GM19328 (cell line): ENCODE measurements around the gene U2AF2.
"Not testable (repeated sequence)": the region's sequence is repeated elsewhere in the genome, so short reads cannot be mapped to it uniquely, and the experiment has no call there.

Experiments used
- ATAC-seq: cut with Tn5 transposase; IDR thresholded peaks from one replicate; pipeline ENCODE4 v1.9.1; 2021; ENCODE audit warnings: mild to moderate bottlenecking, moderate library complexity; ENCODE audit not compliant: unreplicated experiment

Gene U2AF2

GRCh38 chr19:55700813-55701212, 46.0 kb downstream of the U2AF2 start:
- no peak for ATAC-seq

GRCh38 chr19:55702131-55702627, 47.3 kb downstream of the U2AF2 start:
- no peak for ATAC-seq

GRCh38 chr19:55703790-55704215, 49.0 kb downstream of the U2AF2 start:
- no peak for ATAC-seq

DNA sequence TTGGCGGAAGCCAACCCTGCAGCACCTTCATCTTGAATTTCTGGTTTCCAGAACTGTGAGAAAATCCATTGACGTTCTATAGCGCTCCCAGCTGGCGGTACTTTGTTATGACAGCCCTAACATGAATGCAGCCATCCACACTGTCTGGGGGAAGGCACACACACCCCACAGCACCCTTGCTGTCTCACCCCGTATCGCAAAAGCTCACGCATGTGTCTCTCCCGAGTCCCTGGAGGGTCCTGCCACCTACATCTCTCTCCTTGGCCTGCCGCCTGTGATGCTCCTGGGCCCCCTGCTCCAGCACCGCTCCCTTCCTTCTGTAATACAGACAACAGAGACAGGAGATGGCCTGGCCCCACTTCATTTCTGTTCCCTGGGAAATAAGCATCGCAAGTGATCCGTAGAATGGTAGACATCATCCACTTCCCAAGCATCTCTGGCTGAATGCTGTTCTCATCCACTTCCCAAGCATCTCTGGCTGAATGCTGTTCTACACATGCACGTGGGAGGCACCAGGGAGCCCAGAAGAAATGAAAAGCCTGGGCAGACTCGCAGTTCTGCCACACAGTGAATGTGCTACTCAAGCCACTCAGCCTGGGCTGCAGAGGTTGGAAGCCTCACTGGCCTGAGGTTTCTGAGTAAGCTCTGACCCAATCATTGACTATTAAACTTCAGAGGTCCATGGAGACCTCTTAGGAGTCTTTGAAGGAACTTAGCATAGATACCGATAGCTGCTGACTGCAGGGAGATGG, 49.8 kb downstream of the U2AF2 start:
- no peak for ATAC-seq

GRCh38 chr19:55705972-55706371, 51.1 kb downstream of the U2AF2 start:
- no peak for ATAC-seq

- no peak for ATAC-seq
Observed at GRCh38 chr19:55711719-55712118, 56.9 kb downstream of the U2AF2 start.

DNA sequence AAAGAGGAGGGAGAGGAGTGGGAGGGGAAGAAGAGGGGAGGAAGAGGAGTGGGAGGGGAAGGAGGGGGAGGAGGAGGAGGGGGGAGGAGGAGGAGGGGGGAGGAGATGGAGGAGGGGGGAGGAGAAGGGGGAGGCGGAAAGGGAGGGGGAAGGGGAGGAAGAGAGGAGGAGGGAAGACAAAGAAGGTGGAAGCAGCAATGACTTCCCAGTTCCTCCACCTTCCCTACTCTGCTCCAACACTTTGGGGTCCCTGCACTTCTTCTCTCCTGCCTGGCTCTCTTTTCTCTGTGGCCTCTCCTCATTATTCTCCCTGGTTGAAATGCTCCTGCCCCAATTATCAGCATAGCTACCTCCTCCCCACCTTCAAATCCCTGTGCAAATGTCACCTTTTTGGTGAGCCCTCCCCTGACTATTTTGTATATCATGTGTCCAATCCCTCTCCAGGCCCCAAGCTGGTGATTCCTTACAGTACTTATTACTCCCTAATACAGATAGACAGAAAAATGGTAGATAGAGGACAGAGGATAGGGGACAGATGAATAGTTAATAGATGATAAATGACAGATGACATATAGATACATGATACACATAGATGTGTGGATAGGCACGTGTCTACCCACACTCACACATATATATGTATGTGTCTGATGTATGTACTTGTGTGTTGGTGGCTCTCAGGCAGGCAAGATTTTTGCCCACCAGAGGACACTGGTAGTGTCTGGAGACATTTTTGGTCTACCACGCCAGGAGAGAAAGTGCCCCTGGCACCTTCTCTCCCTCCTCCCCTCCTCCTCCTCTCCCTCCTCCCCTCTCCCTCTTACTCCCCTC, 58.2 kb downstream of the U2AF2 start:
- no peak for ATAC-seq

DNA sequence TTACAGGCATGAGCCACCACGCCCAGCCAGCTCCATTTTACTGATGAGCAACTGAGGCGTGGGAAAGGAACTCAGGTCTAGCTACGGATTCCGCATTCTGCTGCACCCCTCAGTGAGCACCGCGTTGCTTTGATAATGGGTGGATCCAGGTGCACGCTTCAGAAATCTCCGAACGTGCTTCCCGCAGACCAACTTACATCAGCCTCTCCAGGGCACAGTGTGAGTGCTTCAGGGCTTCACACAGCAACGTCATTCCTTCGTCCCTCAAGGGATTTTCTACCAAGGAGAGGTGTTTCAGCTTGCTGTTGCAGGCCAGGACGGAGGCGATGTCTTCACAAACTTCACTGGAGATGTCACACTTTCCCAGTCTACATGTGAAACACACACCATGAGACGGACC, 61.7 kb downstream of the U2AF2 start:
- no peak for ATAC-seq

DNA sequence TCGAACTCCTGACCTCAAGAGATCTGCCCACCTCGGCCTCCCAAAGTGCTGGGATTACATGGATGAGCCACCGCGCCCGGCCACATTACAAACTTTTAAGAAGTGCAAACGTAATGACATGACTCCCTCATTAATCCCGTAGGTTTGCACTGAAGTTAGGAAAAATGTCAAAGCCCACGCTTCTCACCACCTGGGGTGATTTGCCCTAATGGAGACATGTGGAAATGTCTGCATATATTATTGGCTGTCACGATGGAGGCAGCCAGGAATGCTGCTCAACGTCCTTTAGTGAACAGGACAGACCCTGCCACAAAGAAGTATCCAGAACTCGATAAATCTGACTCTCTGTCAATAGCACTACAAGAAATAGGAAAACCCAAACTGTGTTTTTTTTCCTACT, 62.4 kb downstream of the U2AF2 start:
- no peak for ATAC-seq

DNA sequence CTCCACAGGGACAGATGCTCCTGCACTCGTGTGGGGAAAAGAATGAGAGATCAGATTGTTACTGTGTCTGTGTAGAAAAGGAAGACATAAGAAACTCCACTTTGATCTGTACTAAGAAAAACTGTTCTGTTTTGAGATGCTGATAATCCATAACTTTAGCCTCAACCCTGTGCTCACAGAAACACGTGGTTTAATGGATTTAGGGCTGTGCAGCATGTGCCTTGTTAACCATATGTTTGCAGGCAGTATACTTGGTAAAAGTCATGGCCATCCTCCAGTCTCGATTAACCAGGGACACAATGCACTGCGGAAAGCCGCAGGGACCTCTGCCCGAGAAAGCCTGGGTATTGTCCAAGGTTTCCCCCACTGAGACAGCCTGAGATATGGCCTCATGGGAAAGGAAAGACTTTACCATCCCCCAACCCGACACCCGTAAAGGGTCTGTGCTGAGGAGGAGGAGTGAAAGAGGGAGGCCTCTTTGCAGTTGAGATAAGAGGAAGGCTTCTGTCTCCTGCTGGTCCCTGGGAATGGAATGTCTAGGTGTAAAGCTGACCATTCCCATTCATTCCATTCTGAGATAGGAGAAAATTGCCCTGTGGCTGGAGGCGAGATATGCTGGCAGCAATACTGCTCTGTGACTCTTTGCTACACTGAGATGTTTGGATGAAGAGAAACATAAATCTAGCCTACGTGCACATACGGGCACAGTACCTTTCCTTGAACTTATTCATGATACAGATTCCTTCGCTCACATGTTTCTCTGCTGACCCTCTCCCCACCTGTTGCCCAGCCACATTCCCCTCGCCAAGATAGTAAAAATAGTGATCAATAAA, 63.3 kb downstream of the U2AF2 start:
- ATAC-seq: not testable (repeated sequence)

- ATAC-seq: no peak
Observed at GRCh38 chr19:55720214-55720746, 65.4 kb downstream of the U2AF2 start.

DNA sequence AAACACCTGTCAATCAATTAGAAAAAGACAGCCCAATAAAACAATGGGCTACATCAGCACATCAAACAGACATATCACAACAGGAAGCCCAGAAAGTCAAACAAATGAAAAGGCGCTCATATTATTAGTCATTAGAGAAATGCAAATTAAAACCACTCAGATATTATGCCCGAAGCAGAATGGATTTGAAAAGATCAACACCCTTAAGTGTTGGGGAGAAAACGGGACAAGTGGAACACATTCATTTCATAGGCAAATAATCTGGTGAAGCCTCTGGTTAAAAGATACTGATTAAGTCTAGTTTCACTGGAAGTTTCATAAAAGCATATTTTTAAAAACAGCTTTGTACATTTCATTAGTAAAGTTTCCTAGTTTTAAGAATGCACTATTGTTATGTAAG, 66.0 kb downstream of the U2AF2 start:
- ATAC-seq: no peak

GRCh38 chr19:55723491-55723890, 68.7 kb downstream of the U2AF2 start:
- ATAC-seq: no peak
